Thyroid gland (tissue), 4 donors: ENCODE results near the gene C1orf94. TPM values are rescaled to one million over a fixed set of nuclear protein-coding genes. Genes with fewer than 3 reads are reported as not detected.

ENCODE experiments used
- DNase-seq, 2 donors: peaks; one replicate each; pipeline ENCODE4 v3.0.0-alpha.2; 2019
- H3K27ac ChIP-seq, 3 donors: fragments of 200-600 bp; sonication (generic); 1 replicate in 2 of 3; 2 replicates in 1 of 3; pipeline ENCODE4 v1.5.1; 2016 to 2019; ENCODE audit warnings: mild to moderate bottlenecking in 1 of 3, moderate library complexity in 1 of 3
- H3K27me3 ChIP-seq: fragments of 200-600 bp; sonication (generic); one replicate; pipeline ENCODE4 v1.5.1; 2019
- H3K36me3 ChIP-seq, 2 donors: fragments of 200-600 bp; sonication (generic); one replicate each; pipeline ENCODE4 v1.5.1; 2016 to 2019
- H3K4me1 ChIP-seq, 2 donors: fragments of 200-600 bp; sonication (generic); one replicate each; pipeline ENCODE4 v1.5.1; 2017 to 2019
- H3K4me3 ChIP-seq, 3 donors: fragments of 200-600 bp; sonication (generic); replicated peaks in 1 of 3; 1 replicate in 2 of 3; 2 replicates in 1 of 3; pipeline ENCODE4 v1.5.1; 2016; ENCODE audit warnings: mild to moderate bottlenecking in 1 of 3
- H3K9me3 ChIP-seq: fragments of 200-600 bp; sonication (generic); one replicate; pipeline ENCODE4 v1.5.1; 2017
- CTCF ChIP-seq, 6 experiments: fragments of 200-600 bp in 3 of 6; fragments of 450-650 bp in 3 of 6; sonication (generic) in 3 of 6; IDR thresholded peaks; one replicate each; pipeline ENCODE4 v1.5.1; 2016 to 2019; ENCODE audit warnings: antibody characterized with exemption in 6 of 6, mild to moderate bottlenecking in 2 of 6, inconsistent platforms in 1 of 6, moderate library complexity in 1 of 6
- POLR2A ChIP-seq, 2 donors: fragments of 450-650 bp; IDR thresholded peaks; one replicate each; pipeline ENCODE4 v1.6.1; 2017; ENCODE audit warnings: antibody characterized with exemption in 2 of 2, mild to moderate bottlenecking in 2 of 2, moderate library complexity in 1 of 2
- WGBS, 2 donors: methylation state at CpG; one replicate each; pipeline ENCODE4 v1.1.5; 2017; 5-methylcytosine and 5-hydroxymethylcytosine counted together
- intact Hi-C: fragments of 100-400 bp; cut with DNase I; formaldehyde crosslinking; loops from one replicate; pipeline ENCODE4 v1.15.1; 2023
- total RNA-seq, 4 donors: library from RNA; depleted of rRNA; stranded (reverse); fragments of >200 nt; gene quantifications; one replicate each; pipeline ENCODE4 v1.2.3, GENCODE V29; 2016

Gene C1orf94
- total RNA-seq, 4 donors from 2014 or later: not detected

GRCh38 chr1:34155860-34156259 lies 20.8 kb upstream of the C1orf94 start:
- Histone ChIP-seq H3K9me3 (no peaks in the 10 kb centered on the region), H3K4me1 (no peaks in the 10 kb centered on the region), H3K27me3 (no peaks in the 10 kb centered on the region), H3K4me3 (no peak overlapping the region), H3K36me3 (no peaks in the 10 kb centered on the region), H3K27ac (no peak overlapping the region)
- TF ChIP-seq POLR2A (IDR thresholded peaks at IDR 0.05) (no peak), CTCF (IDR thresholded peaks at IDR 0.05) (no peak)
- no peak for DNase-seq
- intact Hi-C loops: no loop called here
- WGBS, 2 donors: 55 to 75% methylated on average over 2 of the region's 2 CpGs

- TF ChIP-seq POLR2A (IDR thresholded peaks at IDR 0.05) (no peak), CTCF (IDR thresholded peaks at IDR 0.05) (no peak)
- Histone ChIP-seq H3K4me1 (no peaks in the 10 kb centered on the region), H3K36me3 (no peaks in the 10 kb centered on the region), H3K27me3 (no peaks in the 10 kb centered on the region), H3K4me3 (no peak overlapping the region), H3K27ac (no peak overlapping the region), H3K9me3 (no peaks in the 10 kb centered on the region)
- WGBS, 2 donors: 51 to 60% methylated on average over 3 of the region's 3 CpGs
- DNase-seq: no peak
- intact Hi-C loops: no loop called here
Measured at GRCh38 chr1:34156739-34157138, 20.0 kb upstream of the C1orf94 start.

GRCh38 chr1:34162852-34163766 lies 13.6 kb upstream of the C1orf94 start:
- peaks cover 16 to 26% of the 10 kb centered on the region in 2 donors for H3K4me1 ChIP-seq
- no peak overlapping the region for H3K27ac ChIP-seq
- H3K36me3 ChIP-seq: no peaks in the 10 kb centered on the region
- no peaks in the 10 kb centered on the region for H3K9me3 ChIP-seq
- no peak for TF ChIP-seq POLR2A (IDR thresholded peaks at IDR 0.05)
- peak in 4 of 6 experiments; percentile 7 to 60 (median 44) for TF ChIP-seq CTCF (IDR thresholded peaks at IDR 0.05)
- 4% methylated on average over 29 to 36 of the region's 46 CpGs for WGBS, 2 donors
- DNase-seq: peak; percentile 49 to 52
- H3K27me3 ChIP-seq: peaks cover 32% of the 10 kb centered on the region
- H3K4me3 ChIP-seq: peak overlapping the region in 1 of 3 donors; percentile 6
- intact Hi-C loops: no loop called here

- Histone ChIP-seq H3K9me3 (no peaks in the 10 kb centered on the region), H3K4me1 (peaks cover 16 to 26% of the 10 kb centered on the region in 2 donors), H3K27me3 (peaks cover 33% of the 10 kb centered on the region), H3K4me3 (peak overlapping the region in 1 of 3 donors; percentile 6), H3K27ac (no peak overlapping the region), H3K36me3 (no peaks in the 10 kb centered on the region)
- no peak for TF ChIP-seq POLR2A (IDR thresholded peaks at IDR 0.05)
- no peak for TF ChIP-seq CTCF (IDR thresholded peaks at IDR 0.05)
- WGBS, 2 donors: 1% methylated on average over 39 to 46 of the region's 75 CpGs
- no peak for DNase-seq
- intact Hi-C loops: no loop called here
Measured at GRCh38 chr1:34163792-34164731, 12.6 kb upstream of the C1orf94 start.
